OCI-LY7 (cell line): ENCODE measurements around the gene NAMPT. TPM values are rescaled to one million over a fixed set of nuclear protein-coding genes. Genes with fewer than 3 reads are reported as not detected.

Experiments used
- BruUV-seq: library from RNA; stranded (reverse); fragments of 400-500 nt; replicated peaks from 2 replicates; lab custom pipeline; 2021; lab: Mats Ljungman, UMichigan
- CTCF ChIA-PET: fragments of 300-600 bp; sonication (Branson Sonifier 250); formaldehyde crosslinking; loops from one replicate; lab custom pipeline; 2022; ENCODE audit warnings: antibody characterized with exemption; ENCODE audit not compliant: unreplicated experiment; lab: Charles Lee
- POLR2A ChIA-PET: fragments of 300-600 bp; sonication (Branson Sonifier 250); formaldehyde crosslinking; loops from one replicate; lab custom pipeline; 2022; ENCODE audit warnings: antibody characterized with exemption; lab: Charles Lee
- DNase-seq: peaks from one replicate; pipeline ENCODE4 v3.0.0-alpha.2; 2015; ENCODE audit warnings: low spot score
- H2AFZ ChIP-seq: fragments of 200-600 bp; sonication (generic), shearing (Covaris generic); 2 replicates; pipeline ENCODE4 v1.6.1; 2014; ENCODE audit warnings: mild to moderate bottlenecking, antibody characterized with exemption, low read length, moderate library complexity
- H3K27ac ChIP-seq: fragments of 200-600 bp; sonication (generic); 2 replicates; pipeline ENCODE4 v1.5.1; 2014; ENCODE audit warnings: mixed run types, low read depth, mild to moderate bottlenecking, moderate library complexity, low read length, inconsistent platforms; ENCODE audit not compliant: poor library complexity, severe bottlenecking
- H3K36me3 ChIP-seq: fragments of 200-600 bp; sonication (generic); 2 replicates; pipeline ENCODE4 v1.6.1; 2014; ENCODE audit warnings: mild to moderate bottlenecking, antibody characterized with exemption, low read length, moderate library complexity, mixed read lengths; ENCODE audit not compliant: insufficient read depth
- H3K4me1 ChIP-seq: fragments of 200-600 bp; sonication (generic); 2 replicates; pipeline ENCODE4 v1.5.1; 2014; ENCODE audit warnings: mild to moderate bottlenecking, low read length; ENCODE audit not compliant: insufficient read depth, poor library complexity, severe bottlenecking
- H3K4me2 ChIP-seq: fragments of 200-600 bp; sonication (generic); 2 replicates; pipeline ENCODE4 v1.6.1; 2014; ENCODE audit warnings: mild to moderate bottlenecking, low read length
- H3K4me3 ChIP-seq: fragments of 200-600 bp; sonication (generic); 2 replicates; pipeline ENCODE4 v1.5.1; 2014; ENCODE audit warnings: mild to moderate bottlenecking, low read depth, low read length; ENCODE audit not compliant: poor library complexity, severe bottlenecking
- H3K79me2 ChIP-seq: fragments of 200-600 bp; sonication (generic); 2 replicates; pipeline ENCODE4 v1.6.1; 2016; ENCODE audit warnings: low read depth, mild to moderate bottlenecking, low read length, moderate library complexity, mixed read lengths; ENCODE audit not compliant: insufficient read depth
- H3K9me2 ChIP-seq: fragments of 200-600 bp; sonication (generic); 2 replicates; pipeline ENCODE4 v1.6.1; 2016; ENCODE audit warnings: mild to moderate bottlenecking, low read length, mixed read lengths; ENCODE audit not compliant: insufficient read depth
- H3K9me3 ChIP-seq: fragments of 200-600 bp; sonication (generic); 2 replicates; pipeline ENCODE4 v1.6.1; 2014; ENCODE audit warnings: mild to moderate bottlenecking, mixed run types, low read length, mixed read lengths
- H4K20me1 ChIP-seq: fragments of 200-600 bp; sonication (generic); 2 replicates; pipeline ENCODE4 v1.6.1; 2014; ENCODE audit warnings: mild to moderate bottlenecking, antibody characterized with exemption, low read length, moderate library complexity, mixed read lengths; ENCODE audit not compliant: insufficient read depth
- EZH2phosphoT487 ChIP-seq: fragments of 200-600 bp; sonication (generic); IDR thresholded peaks from 2 replicates; pipeline ENCODE4 v1.6.1; 2018; ENCODE audit warnings: low read depth, borderline replicate concordance, mild to moderate bottlenecking, mixed run types, antibody characterized with exemption, low read length, moderate library complexity, mixed read lengths
- intact Hi-C: fragments of 100-400 bp; cut with micrococcal nuclease; formaldehyde crosslinking; loops from one replicate; pipeline ENCODE4 v1.10.0; 2022; ENCODE audit not compliant: unreplicated experiment
- total RNA-seq, 2 experiments: library from RNA; depleted of rRNA in 1 of 2; stranded (reverse); fragments of >200 nt in 1 of 2; shearing (Covaris generic) in 1 of 2; gene quantifications; 2 replicates each; pipeline ENCODE4 v1.2.3, GENCODE V29; 2014 to 2022
- TF ChIP-seq, protein P1 (sequence below): fragments of 200-600 bp; sonication (generic); conservative IDR thresholded peaks from 2 replicates; pipeline ENCODE4 v1.5.1; 2014; ENCODE audit warnings: mild to moderate bottlenecking, antibody characterized with exemption, low read length, moderate library complexity, mixed read lengths

NAMPT gene
- total RNA-seq, 2 experiments from 2014 or later, result 20.7 to 82.2 TPM

DNA sequence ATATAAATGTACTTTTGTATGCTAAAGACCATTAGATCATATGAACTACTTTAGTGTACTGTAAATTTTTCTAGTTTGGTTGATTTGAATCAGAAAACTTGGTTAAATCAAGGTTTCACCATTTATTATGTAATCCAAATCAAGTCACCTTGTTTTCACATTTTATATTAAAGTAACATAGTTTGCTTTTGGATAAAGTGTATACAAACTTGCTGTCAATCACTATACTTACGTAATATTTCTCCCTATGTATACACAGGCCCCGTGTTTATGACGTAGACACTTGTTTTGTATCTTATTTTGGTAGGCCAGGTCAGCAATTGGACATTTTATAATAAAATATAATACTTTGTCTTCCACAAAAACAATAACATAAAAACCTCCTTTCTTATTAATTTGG lies 32.2 kb downstream of the NAMPT start:
- H3K4me3 ChIP-seq, result no peak overlapping the region
- CTCF ChIA-PET, result no interaction called here
- H2AFZ ChIP-seq, result no peak overlapping the region

DNA sequence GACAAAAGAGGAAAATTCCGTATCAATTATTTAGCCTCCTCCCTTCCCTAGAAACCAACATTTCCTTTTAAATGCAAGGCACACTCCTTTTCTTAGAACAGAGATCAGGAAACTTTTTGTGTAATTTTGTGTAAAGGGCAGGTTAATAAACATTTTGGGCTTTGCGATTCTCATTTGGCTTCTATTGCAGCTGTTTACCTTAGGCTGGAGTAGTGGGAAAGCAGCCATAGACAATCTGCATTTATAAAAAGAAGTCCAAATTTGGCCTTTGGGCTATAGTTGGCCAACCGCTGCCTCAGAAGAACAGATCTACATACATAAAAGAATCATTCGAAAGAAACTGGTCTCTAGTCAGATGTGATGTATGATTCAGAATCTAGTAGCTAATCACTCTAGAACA lies 35.3 kb downstream of the NAMPT start:
- Histone ChIP-seq H3K27ac (no peak overlapping the region), H3K4me3 (no peak overlapping the region), H2AFZ (no peak overlapping the region), H3K36me3 (peaks cover 64% of the 10 kb centered on the region), H4K20me1 (no peaks in the 10 kb centered on the region), H3K9me3 (no peaks in the 10 kb centered on the region), H3K9me2 (no peaks in the 10 kb centered on the region), H3K4me2 (no peak overlapping the region), H3K4me1 (no peaks in the 10 kb centered on the region), H3K79me2 (no peaks in the 10 kb centered on the region)
- intact Hi-C loops, result no loop called here
- CTCF ChIA-PET, result no interaction called here
- TF ChIP-seq, protein P1, sequence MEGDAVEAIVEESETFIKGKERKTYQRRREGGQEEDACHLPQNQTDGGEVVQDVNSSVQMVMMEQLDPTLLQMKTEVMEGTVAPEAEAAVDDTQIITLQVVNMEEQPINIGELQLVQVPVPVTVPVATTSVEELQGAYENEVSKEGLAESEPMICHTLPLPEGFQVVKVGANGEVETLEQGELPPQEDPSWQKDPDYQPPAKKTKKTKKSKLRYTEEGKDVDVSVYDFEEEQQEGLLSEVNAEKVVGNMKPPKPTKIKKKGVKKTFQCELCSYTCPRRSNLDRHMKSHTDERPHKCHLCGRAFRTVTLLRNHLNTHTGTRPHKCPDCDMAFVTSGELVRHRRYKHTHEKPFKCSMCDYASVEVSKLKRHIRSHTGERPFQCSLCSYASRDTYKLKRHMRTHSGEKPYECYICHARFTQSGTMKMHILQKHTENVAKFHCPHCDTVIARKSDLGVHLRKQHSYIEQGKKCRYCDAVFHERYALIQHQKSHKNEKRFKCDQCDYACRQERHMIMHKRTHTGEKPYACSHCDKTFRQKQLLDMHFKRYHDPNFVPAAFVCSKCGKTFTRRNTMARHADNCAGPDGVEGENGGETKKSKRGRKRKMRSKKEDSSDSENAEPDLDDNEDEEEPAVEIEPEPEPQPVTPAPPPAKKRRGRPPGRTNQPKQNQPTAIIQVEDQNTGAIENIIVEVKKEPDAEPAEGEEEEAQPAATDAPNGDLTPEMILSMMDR, result no peak
- no peak for TF ChIP-seq EZH2phosphoT487
- DNase-seq, result no peak
- BruUV-seq, result no TSS peak
- POLR2A ChIA-PET, result no interaction called here

More for the DNA sequence above, 32.2 kb downstream of the NAMPT start:
- Histone ChIP-seq H3K27ac (no peak overlapping the region), H3K36me3 (peaks cover 83% of the 10 kb centered on the region), H3K4me1 (no peaks in the 10 kb centered on the region), H4K20me1 (no peaks in the 10 kb centered on the region), H3K9me2 (no peaks in the 10 kb centered on the region), H3K4me2 (no peak overlapping the region), H3K79me2 (no peaks in the 10 kb centered on the region), H3K9me3 (no peaks in the 10 kb centered on the region)
- no peak for TF ChIP-seq EZH2phosphoT487
- TF ChIP-seq, protein P1, result no peak
- DNase-seq, result no peak
- no TSS peak for BruUV-seq
- intact Hi-C loops, result no loop called here
- POLR2A ChIA-PET, result no interaction called here

DNA sequence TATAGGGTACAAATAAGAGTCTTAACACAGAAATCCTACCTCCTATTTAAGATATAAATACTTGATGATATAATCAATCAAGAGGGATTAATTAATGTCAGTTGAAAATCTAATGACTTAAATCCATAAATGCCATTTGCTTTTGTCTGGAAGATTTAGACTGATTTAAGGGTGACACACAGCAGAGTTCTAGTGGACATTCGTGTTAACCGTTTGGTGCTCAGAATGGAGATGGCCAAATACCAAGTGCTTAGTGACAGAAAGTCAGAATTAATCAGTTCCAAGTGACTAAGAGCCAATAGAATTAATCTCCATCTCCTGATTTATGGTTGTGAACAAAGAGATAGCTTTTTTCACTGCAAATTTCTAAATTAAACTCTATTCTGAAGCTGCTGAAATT lies 36.2 kb downstream of the NAMPT start:
- H3K9me3 ChIP-seq, result no peaks in the 10 kb centered on the region
- no peak overlapping the region for H3K27ac ChIP-seq
- no peaks in the 10 kb centered on the region for H4K20me1 ChIP-seq
- no peaks in the 10 kb centered on the region for H3K4me1 ChIP-seq
- no peak for DNase-seq
- no peak overlapping the region for H3K4me2 ChIP-seq
- no peak overlapping the region for H2AFZ ChIP-seq
- no peak overlapping the region for H3K4me3 ChIP-seq
- ChIA-PET POLR2A (interaction anchor here (0.6 kb wide), 1 partner anchor 1253 kb away, joined by 3 read pairs; no protein-coding TSS in a partner anchor), CTCF (no interaction called here)
- no TSS peak for BruUV-seq
- intact Hi-C loops, result no loop called here
- H3K36me3 ChIP-seq, result peaks cover 57% of the 10 kb centered on the region
- no peaks in the 10 kb centered on the region for H3K9me2 ChIP-seq
- TF ChIP-seq EZH2phosphoT487, result no peak
- TF ChIP-seq, protein P1, result no peak
- no peaks in the 10 kb centered on the region for H3K79me2 ChIP-seq
